Measurements from ENCODE around the gene CT45A8.
"Not testable (repeated sequence)": the region's sequence is repeated elsewhere in the genome, so short reads cannot be mapped to it uniquely, and the experiment has no call there.

Gene CT45A8, protein sequence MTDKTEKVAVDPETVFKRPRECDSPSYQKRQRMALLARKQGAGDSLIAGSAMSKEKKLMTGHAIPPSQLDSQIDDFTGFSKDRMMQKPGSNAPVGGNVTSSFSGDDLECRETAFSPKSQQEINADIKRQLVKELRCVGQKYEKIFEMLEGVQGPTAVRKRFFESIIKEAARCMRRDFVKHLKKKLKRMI

DNA sequence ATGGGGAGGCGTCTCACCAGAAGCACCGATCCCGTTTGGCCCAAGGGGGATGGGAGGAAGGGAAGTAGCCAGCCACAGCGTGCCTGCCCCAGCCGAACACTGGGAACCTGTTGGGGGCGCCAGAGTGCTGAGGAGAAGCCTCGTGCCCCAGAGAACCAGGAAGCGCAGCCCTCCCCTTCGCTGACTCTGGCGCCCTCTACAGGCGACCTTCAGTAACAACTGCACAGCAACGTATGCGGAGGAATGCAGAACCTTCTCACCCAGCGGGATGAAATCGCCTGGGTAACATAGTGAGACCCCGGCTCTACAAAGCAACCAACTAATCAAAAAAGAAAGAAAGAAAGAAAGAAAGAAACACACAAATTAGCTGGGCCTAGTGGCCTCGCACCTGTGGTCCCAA is at the start of gene CT45A8:
Gene CT45A8 (minus strand): TSS at position 101 of the 400 bp plus-strand sequence. CDS start 3,755 bp downstream, outside the sequence.
- not testable (repeated sequence) for DNase-seq; H3K9me3 ChIP-seq (ENCODE audit: severe bottlenecking); H3K27ac ChIP-seq; H3K36me3 ChIP-seq; H3K27me3 ChIP-seq (ENCODE audit: insufficient read depth, low read depth, severe bottlenecking); H3K4me3 ChIP-seq (ENCODE audit: low read depth, low read length)

DNA sequence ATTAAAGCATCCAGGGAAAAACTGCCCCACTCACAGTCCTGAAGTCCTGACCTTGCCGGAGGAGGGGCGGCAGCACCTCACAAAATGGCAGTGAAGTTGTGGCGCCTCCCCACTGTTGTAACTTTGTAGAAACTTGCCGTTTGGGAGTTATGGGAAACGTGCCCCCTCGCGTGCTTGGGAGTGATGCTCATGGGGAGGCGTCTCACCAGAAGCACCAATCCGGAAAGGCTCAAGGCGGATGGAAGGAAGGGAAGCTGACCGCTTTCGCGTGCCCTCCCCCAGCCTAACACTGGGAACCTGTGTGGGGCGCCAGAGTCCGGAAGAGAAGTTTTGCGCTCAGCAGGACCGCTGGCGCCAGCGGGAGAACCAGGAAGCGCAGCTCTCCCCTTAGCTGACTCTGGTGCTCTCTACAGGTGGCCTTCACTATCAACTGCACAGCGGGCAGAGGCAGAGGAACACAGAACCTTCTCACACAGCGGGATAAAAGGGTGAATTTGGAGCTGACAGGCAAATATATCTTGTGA is 39.0 kb upstream of the CT45A8 start, which contains the start of the genes CT45A10 and SAGE1:
Gene CT45A10 (minus strand): TSS at position 151 of the 524 bp plus-strand sequence. CDS start 8,100 bp downstream, outside the sequence.
Gene SAGE1 (plus strand): TSS at position 423 of the 524 bp plus-strand sequence. CDS start 2,527 bp downstream, outside the sequence.
- no peaks in the 10 kb centered on the region for H3K36me3 ChIP-seq
- peaks cover 47% of the 10 kb centered on the region for H3K27me3 ChIP-seq (ENCODE audit: insufficient read depth, low read depth, severe bottlenecking)
- TF ChIP-seq, protein P1, sequence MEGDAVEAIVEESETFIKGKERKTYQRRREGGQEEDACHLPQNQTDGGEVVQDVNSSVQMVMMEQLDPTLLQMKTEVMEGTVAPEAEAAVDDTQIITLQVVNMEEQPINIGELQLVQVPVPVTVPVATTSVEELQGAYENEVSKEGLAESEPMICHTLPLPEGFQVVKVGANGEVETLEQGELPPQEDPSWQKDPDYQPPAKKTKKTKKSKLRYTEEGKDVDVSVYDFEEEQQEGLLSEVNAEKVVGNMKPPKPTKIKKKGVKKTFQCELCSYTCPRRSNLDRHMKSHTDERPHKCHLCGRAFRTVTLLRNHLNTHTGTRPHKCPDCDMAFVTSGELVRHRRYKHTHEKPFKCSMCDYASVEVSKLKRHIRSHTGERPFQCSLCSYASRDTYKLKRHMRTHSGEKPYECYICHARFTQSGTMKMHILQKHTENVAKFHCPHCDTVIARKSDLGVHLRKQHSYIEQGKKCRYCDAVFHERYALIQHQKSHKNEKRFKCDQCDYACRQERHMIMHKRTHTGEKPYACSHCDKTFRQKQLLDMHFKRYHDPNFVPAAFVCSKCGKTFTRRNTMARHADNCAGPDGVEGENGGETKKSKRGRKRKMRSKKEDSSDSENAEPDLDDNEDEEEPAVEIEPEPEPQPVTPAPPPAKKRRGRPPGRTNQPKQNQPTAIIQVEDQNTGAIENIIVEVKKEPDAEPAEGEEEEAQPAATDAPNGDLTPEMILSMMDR (IDR thresholded peaks at IDR 0.05; ENCODE audit: low read depth, low read length) = no peak
- no peak within 1 kb of the TSS for H3K4me3 ChIP-seq (ENCODE audit: low read depth, low read length)
- no peaks in the 10 kb centered on the region for H3K9me3 ChIP-seq (ENCODE audit: severe bottlenecking)
- no peak for DNase-seq
- H3K27ac ChIP-seq = no peak within 1 kb of the TSS

DNA sequence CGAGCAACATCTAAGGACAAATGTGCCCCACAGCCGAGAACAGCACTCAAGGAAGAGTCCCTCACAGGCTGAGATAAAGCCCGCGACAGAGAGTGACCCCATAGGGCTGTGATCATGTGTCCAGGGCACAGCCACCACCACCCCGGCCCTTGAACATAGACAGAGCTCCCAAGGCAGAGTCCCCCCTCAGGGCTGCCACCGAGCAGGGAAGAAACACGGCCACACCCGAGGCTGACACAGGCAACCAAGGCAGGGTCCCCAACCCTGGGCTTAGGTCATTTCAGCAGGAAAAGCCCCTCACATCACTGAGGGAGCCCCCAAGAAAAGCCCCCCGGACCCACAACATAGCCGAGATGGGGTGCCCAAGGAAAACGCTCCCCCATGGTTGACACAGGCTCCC is 38.4 kb upstream of the CT45A8 start:
- H3K9me3 ChIP-seq (ENCODE audit: severe bottlenecking) = no peaks in the 10 kb centered on the region
- no peak for DNase-seq

DNA sequence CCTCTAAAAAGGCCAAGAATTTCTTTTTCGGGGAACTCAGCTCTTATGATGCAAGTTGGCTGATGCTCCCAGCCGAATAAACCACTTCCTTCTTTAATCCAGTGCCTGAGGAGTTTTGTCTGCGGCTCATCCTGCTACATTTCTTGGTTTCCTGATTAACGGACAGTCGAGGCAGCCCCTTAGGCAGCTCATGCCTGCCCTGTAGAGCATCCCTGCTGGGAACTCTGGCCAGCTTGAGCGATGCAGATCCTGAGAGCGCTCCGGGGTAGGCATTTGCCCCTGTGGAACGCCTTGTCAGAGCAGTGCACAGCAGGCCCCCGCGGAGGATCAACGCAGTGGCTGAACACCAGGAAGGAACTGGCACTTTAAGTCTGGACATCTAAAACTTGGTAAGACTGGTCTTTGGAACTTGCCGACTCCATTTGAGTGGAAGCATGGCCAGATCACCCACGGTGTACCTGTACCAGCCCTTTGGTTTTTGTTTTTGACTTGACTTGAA is 35.8 kb upstream of the CT45A8 start:
- no peak overlapping the region for H3K4me3 ChIP-seq (ENCODE audit: low read depth, low read length)
- DNase-seq = no peak
- H3K27me3 ChIP-seq (ENCODE audit: insufficient read depth, low read depth, severe bottlenecking) = peaks cover 36% of the 10 kb centered on the region
- no peak overlapping the region for H3K27ac ChIP-seq
- no peaks in the 10 kb centered on the region for H3K9me3 ChIP-seq (ENCODE audit: severe bottlenecking)
- TF ChIP-seq, protein P1 (IDR thresholded peaks at IDR 0.05; ENCODE audit: low read depth, low read length) = no peak
- no peaks in the 10 kb centered on the region for H3K36me3 ChIP-seq

More for the DNA sequence above, 38.4 kb upstream of the CT45A8 start:
- Histone ChIP-seq H3K4me3 (ENCODE audit: low read depth, low read length) (no peak overlapping the region), H3K36me3 (no peaks in the 10 kb centered on the region), H3K27ac (no peak overlapping the region), H3K27me3 (ENCODE audit: insufficient read depth, low read depth, severe bottlenecking) (peaks cover 45% of the 10 kb centered on the region)
- TF ChIP-seq, protein P1 (IDR thresholded peaks at IDR 0.05; ENCODE audit: low read depth, low read length) = no peak

DNA sequence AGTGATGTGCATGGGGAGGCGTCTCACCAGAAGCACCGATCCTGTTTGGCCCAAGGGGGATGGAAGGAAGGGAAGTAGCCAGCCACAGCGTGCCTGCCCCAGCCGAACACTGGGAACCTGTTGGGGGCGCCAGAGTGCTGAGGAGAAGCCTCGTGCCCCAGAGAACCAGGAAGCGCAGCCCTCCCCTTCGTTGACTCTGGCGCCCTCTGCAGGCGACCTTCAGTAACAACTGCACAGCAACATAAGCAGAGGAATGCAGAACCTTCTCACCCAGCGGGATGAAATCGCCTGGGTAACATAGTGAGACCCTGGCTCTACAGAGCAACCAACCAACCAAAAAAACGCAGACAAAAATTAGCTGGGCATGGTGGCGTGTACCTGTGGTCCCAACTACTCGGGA is 34.6 kb upstream of the CT45A8 start:
- TF ChIP-seq, protein P1 (IDR thresholded peaks at IDR 0.05; ENCODE audit: low read depth, low read length) = peak; percentile 53
- H3K27ac ChIP-seq; H3K4me3 ChIP-seq (ENCODE audit: low read depth, low read length); H3K36me3 ChIP-seq; H3K9me3 ChIP-seq (ENCODE audit: severe bottlenecking): not testable (repeated sequence)
- H3K27me3 ChIP-seq (ENCODE audit: insufficient read depth, low read depth, severe bottlenecking) = peaks cover 25% of the 10 kb centered on the region
- peak; percentile 40 for DNase-seq

DNA sequence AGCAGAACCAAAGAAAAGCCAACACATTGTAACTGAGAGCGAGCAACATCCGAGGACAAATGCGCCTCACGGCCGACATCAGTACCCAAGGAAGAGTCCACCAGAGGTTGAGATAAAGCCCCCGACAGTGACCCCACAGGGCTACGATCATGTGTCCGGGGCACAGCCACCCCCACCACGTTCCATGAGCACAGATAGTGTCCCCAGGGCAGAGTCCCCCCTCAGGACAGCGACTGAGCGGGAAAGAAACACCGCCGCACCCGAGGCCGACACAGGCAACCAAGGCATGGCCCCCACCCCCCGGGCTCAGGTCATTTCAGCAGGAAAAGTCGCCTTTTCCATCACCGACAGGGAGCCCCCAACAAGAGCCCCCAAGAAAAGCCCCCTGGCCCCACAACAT is 33.9 kb upstream of the CT45A8 start:
- not testable (repeated sequence) for H3K9me3 ChIP-seq (ENCODE audit: severe bottlenecking); DNase-seq; H3K36me3 ChIP-seq; H3K4me3 ChIP-seq (ENCODE audit: low read depth, low read length); H3K27ac ChIP-seq
- H3K27me3 ChIP-seq (ENCODE audit: insufficient read depth, low read depth, severe bottlenecking) = peaks cover 19% of the 10 kb centered on the region

DNA sequence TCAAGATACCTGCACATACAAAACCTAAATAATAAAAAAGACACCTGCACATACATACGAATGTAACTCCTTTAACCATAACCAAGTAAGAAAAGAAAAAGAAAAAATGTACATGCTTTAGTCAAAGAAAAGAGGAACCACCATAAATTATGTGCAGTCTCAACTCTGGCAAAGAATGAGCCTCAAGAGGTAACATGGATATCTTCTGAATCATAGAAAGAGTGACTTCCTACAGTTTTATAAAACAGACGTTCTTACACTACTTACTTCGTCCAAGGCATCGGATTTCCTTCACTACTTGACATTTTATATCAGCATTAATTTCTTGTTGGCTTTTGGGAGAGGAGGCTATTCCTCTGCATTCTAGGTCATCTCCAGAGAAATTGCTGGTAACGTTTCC is 28.4 kb upstream of the CT45A8 start:
- not testable (repeated sequence) for H3K4me3 ChIP-seq (ENCODE audit: low read depth, low read length); H3K27ac ChIP-seq; DNase-seq; H3K9me3 ChIP-seq (ENCODE audit: severe bottlenecking); H3K27me3 ChIP-seq (ENCODE audit: insufficient read depth, low read depth, severe bottlenecking); H3K36me3 ChIP-seq

DNA sequence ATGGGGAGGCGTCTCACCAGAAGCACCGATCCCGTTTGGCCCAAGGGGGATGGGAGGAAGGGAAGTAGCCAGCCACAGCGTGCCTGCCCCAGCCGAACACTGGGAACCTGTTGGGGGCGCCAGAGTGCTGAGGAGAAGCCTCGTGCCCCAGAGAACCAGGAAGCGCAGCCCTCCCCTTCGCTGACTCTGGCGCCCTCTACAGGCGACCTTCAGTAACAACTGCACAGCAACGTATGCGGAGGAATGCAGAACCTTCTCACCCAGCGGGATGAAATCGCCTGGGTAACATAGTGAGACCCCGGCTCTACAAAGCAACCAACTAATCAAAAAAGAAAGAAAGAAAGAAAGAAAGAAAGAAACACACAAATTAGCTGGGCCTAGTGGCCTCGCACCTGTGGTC is 17.4 kb upstream of the CT45A8 start, which contains the start of gene CT45A9:
Gene CT45A9 (minus strand): TSS at position 101 of the 400 bp plus-strand sequence. CDS start 3,751 bp downstream, outside the sequence.
- DNase-seq; H3K27me3 ChIP-seq (ENCODE audit: insufficient read depth, low read depth, severe bottlenecking); H3K9me3 ChIP-seq (ENCODE audit: severe bottlenecking); H3K4me3 ChIP-seq (ENCODE audit: low read depth, low read length); H3K36me3 ChIP-seq; H3K27ac ChIP-seq: not testable (repeated sequence)

DNA sequence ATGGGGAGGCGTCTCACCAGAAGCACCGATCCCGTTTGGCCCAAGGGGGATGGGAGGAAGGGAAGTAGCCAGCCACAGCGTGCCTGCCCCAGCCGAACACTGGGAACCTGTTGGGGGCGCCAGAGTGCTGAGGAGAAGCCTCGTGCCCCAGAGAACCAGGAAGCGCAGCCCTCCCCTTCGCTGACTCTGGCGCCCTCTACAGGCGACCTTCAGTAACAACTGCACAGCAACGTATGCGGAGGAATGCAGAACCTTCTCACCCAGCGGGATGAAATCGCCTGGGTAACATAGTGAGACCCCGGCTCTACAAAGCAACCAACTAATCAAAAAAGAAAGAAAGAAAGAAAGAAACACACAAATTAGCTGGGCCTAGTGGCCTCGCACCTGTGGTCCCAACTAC is 17.2 kb downstream of the CT45A8 start, which contains the start of gene CT45A7:
Gene CT45A7 (minus strand): TSS at position 101 of the 400 bp plus-strand sequence. CDS start 3,747 bp downstream, outside the sequence.
- H3K4me3 ChIP-seq (ENCODE audit: low read depth, low read length); DNase-seq; H3K36me3 ChIP-seq; H3K27me3 ChIP-seq (ENCODE audit: insufficient read depth, low read depth, severe bottlenecking); H3K9me3 ChIP-seq (ENCODE audit: severe bottlenecking); H3K27ac ChIP-seq: not testable (repeated sequence)

DNA sequence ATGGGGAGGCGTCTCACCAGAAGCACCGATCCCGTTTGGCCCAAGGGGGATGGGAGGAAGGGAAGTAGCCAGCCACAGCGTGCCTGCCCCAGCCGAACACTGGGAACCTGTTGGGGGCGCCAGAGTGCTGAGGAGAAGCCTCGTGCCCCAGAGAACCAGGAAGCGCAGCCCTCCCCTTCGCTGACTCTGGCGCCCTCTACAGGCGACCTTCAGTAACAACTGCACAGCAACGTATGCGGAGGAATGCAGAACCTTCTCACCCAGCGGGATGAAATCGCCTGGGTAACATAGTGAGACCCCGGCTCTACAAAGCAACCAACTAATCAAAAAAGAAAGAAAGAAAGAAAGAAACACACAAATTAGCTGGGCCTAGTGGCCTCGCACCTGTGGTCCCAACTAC is 34.4 kb downstream of the CT45A8 start, which contains the start of gene CT45A2:
Gene CT45A2 (minus strand): TSS at position 101 of the 400 bp plus-strand sequence. CDS start 3,747 bp downstream, outside the sequence.
- H3K9me3 ChIP-seq (ENCODE audit: severe bottlenecking); H3K4me3 ChIP-seq (ENCODE audit: low read depth, low read length); H3K36me3 ChIP-seq; H3K27me3 ChIP-seq (ENCODE audit: insufficient read depth, low read depth, severe bottlenecking); H3K27ac ChIP-seq; DNase-seq: not testable (repeated sequence)
